OCI-LY7 (cell line): ENCODE measurements around the gene RPLP2.

Experiments
- EZH2phosphoT487 ChIP-seq: fragments of 200-600 bp; sonication (generic); IDR thresholded peaks from 2 replicates; pipeline ENCODE4 v1.6.1; 2018; ENCODE audit warnings: low read depth, borderline replicate concordance, mild to moderate bottlenecking, mixed run types, antibody characterized with exemption, low read length, moderate library complexity, mixed read lengths
- TF ChIP-seq, protein P1 (sequence below): fragments of 200-600 bp; sonication (generic); conservative IDR thresholded peaks from 2 replicates; pipeline ENCODE4 v1.5.1; 2014; ENCODE audit warnings: mild to moderate bottlenecking, antibody characterized with exemption, low read length, moderate library complexity, mixed read lengths

DNA sequence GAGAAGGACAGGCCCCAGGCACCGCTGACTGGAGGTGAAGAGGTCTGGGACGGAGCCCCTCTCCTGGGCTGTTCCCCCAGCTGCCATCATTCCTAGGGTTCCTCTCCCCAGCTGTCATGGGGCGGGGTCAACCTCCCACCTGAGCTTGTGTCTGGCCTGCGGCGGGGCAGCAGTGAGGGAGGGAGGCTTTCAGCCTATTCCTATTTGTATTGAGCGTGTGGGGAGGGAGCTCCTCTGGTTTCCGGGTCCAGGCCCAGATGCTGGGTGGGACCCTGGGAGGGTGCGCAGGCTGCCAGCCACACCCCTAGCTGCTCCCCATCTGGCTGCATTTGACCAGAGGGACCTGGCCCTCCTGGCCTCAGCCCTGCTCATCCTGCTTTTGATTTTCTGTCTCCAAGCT, 46.6 kb downstream of the RPLP2 start:
- TF ChIP-seq, protein P1, sequence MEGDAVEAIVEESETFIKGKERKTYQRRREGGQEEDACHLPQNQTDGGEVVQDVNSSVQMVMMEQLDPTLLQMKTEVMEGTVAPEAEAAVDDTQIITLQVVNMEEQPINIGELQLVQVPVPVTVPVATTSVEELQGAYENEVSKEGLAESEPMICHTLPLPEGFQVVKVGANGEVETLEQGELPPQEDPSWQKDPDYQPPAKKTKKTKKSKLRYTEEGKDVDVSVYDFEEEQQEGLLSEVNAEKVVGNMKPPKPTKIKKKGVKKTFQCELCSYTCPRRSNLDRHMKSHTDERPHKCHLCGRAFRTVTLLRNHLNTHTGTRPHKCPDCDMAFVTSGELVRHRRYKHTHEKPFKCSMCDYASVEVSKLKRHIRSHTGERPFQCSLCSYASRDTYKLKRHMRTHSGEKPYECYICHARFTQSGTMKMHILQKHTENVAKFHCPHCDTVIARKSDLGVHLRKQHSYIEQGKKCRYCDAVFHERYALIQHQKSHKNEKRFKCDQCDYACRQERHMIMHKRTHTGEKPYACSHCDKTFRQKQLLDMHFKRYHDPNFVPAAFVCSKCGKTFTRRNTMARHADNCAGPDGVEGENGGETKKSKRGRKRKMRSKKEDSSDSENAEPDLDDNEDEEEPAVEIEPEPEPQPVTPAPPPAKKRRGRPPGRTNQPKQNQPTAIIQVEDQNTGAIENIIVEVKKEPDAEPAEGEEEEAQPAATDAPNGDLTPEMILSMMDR, result no peak
- no peak for TF ChIP-seq EZH2phosphoT487
